Subcutaneous adipose tissue (tissue), 4 donors: ENCODE measurements around the gene KLHL11. TPM values are rescaled to one million over a fixed set of nuclear protein-coding genes. Genes with fewer than 3 reads are reported as not detected.

Source experiments
- CTCF ChIP-seq: fragments of 450-650 bp; IDR thresholded peaks from one replicate; pipeline ENCODE4 v1.5.1; 2016; ENCODE audit warnings: low read depth, mild to moderate bottlenecking, control low read depth, antibody characterized with exemption, moderate library complexity
- total RNA-seq, 4 donors: library from RNA; depleted of rRNA; stranded (reverse); fragments of >200 nt; gene quantifications; one replicate each; pipeline ENCODE4 v1.1.0, GENCODE V29; 2016

Gene KLHL11
- 10 to 100 TPM; 15.1 to 20.5 (median 17.8) TPM for total RNA-seq

GRCh38 chr17:41864836-41865595 is at the start of gene KLHL11:
Gene KLHL11 (minus strand): TSS chr17:41865423. CDS start chr17:41865370, 53 bp downstream.
- no peak for TF ChIP-seq CTCF

- no peak for TF ChIP-seq CTCF
These were observed 49.8 kb upstream of the KLHL11 start for GRCh38 chr17:41915020-41915419.

GRCh38 chr17:41914358-41914766 is 49.1 kb upstream of the KLHL11 start:
- TF ChIP-seq CTCF = no peak

GRCh38 chr17:41913798-41914197 is 48.6 kb upstream of the KLHL11 start:
- TF ChIP-seq CTCF = no peak

GRCh38 chr17:41912925-41913324 is 47.7 kb upstream of the KLHL11 start:
- TF ChIP-seq CTCF = no peak

GRCh38 chr17:41910701-41911391 is 45.6 kb upstream of the KLHL11 start:
- no peak for TF ChIP-seq CTCF

GRCh38 chr17:41909088-41909487 is 43.9 kb upstream of the KLHL11 start:
- TF ChIP-seq CTCF = no peak
